Type B pancreatic cell (in vitro differentiated cells): ENCODE results near the gene MRI1. TPM values are rescaled to one million over a fixed set of nuclear protein-coding genes. Genes with fewer than 3 reads are reported as not detected.

Source experiments
- DNase-seq: peaks from one replicate; pipeline ENCODE4 v3.0.0; 2021; ENCODE audit warnings: mixed read lengths; ENCODE audit not compliant: unreplicated experiment; ENCODE audit errors: extremely low spot score
- H3K27ac Mint-ChIP-seq: 2 replicates; pipeline ENCODE4 v1.8.0; 2021; ENCODE audit warnings: mild to moderate bottlenecking, mixed read lengths
- H3K27me3 Mint-ChIP-seq: 2 replicates; pipeline ENCODE4 v1.8.0; 2021; ENCODE audit warnings: mixed read lengths
- H3K36me3 Mint-ChIP-seq: 2 replicates; pipeline ENCODE4 v1.8.0; 2021; ENCODE audit warnings: mixed read lengths
- H3K4me1 Mint-ChIP-seq: one replicate; pipeline ENCODE4 v1.8.0; 2021; ENCODE audit warnings: mixed read lengths; ENCODE audit not compliant: unreplicated experiment
- H3K4me3 Mint-ChIP-seq: 2 replicates; pipeline ENCODE4 v1.8.0; 2021; ENCODE audit warnings: mild to moderate bottlenecking, mixed read lengths
- H3K9me3 Mint-ChIP-seq: 2 replicates; pipeline ENCODE4 v1.8.0; 2021; ENCODE audit warnings: mixed read lengths
- CTCF ChIP-seq: fragments of 200-600 bp; sonication (generic); conservative IDR thresholded peaks from 2 replicates; pipeline ENCODE4 v1.5.0; 2021; ENCODE audit warnings: antibody characterized with exemption, mild to moderate bottlenecking
- total RNA-seq: library from RNA; stranded (reverse); gene quantifications from 2 replicates; pipeline ENCODE4 v1.2.1, GENCODE V29; 2021; ENCODE audit warnings: low replicate concordance

Gene MRI1
- total RNA-seq, 1 donor from 2014 or later = 27.7 TPM

DNA sequence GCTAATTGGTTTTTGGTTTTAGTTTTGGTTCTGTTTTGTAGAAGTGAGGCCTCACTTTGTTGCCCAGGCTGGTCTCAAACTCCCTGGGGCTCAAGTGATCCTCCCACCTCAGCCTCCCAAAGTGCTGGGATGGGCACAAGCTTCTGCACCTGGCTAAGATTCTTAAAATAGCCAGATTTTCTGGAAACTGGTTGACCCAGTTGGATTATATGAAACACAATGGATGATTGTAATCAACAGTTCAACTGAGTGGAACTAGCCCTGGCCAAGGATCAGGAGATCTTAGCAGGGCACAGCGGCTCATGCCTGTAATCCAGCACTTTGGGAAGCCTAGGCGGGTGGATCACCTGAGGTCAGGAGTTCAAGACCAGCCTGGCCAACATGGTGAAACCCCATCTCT, 29.6 kb upstream of the MRI1 start:
- Mint-ChIP-seq H3K27me3 (no peaks in the 10 kb centered on the region), H3K9me3 (no peaks in the 10 kb centered on the region), H3K4me1 (peaks cover 4% of the 10 kb centered on the region), H3K4me3 (no peak overlapping the region), H3K36me3 (peaks cover 8% of the 10 kb centered on the region), H3K27ac (no peak overlapping the region)
- TF ChIP-seq CTCF = no peak
- no peak for DNase-seq

DNA sequence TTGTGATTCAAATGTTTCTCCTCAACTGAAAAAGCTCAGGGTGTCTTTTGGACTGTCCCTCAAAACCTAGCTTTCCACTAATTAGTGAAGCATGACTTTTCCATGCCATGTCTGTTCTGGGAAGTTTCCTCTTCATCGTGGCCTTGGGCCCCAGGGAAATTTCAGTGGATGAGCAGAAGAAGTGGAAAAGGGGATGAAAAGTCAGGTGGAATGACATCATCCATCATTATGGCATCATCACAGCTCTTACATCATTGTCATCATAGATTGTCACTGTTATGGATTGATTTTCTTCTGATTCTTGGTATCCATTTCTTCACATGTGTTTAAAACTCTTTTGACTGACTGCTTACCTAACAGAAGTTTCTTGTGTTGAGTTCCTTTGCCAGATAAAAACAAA, 26.2 kb upstream of the MRI1 start:
- no peaks in the 10 kb centered on the region for H3K4me1 Mint-ChIP-seq
- H3K9me3 Mint-ChIP-seq = no peaks in the 10 kb centered on the region
- no peak overlapping the region for H3K4me3 Mint-ChIP-seq
- no peak overlapping the region for H3K27ac Mint-ChIP-seq
- no peak for DNase-seq
- TF ChIP-seq CTCF = no peak
- no peaks in the 10 kb centered on the region for H3K27me3 Mint-ChIP-seq
- H3K36me3 Mint-ChIP-seq = peaks cover 14% of the 10 kb centered on the region

DNA sequence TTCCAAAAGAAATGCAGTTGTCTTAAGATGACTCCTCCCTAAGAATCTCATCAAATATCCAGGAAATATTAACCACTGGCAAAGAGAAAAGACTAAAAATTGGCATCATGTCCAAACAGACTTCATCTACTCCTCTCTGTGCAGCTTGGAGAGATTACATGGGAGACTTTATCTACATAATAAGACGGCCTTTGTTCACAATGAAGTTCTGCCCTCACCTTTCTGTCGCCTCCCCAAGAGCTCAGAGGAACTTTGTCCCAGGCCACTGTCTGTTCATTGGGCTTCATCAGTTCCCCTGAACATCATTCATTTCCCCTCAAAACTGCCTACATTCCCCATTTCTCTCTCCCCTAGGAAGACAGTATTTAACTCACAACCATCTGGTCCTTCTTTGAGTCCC, 22.4 kb upstream of the MRI1 start:
- H3K27ac Mint-ChIP-seq = peak overlapping the region; percentile 11
- no peaks in the 10 kb centered on the region for H3K9me3 Mint-ChIP-seq
- no peaks in the 10 kb centered on the region for H3K4me1 Mint-ChIP-seq
- no peak overlapping the region for H3K4me3 Mint-ChIP-seq
- H3K36me3 Mint-ChIP-seq = peaks cover 14% of the 10 kb centered on the region
- no peaks in the 10 kb centered on the region for H3K27me3 Mint-ChIP-seq
- TF ChIP-seq CTCF = no peak
- no peak for DNase-seq

GRCh38 chr19:13742756-13743155, 21.6 kb upstream of the MRI1 start:
- peaks cover 14% of the 10 kb centered on the region for H3K36me3 Mint-ChIP-seq
- no peak overlapping the region for H3K27ac Mint-ChIP-seq
- no peaks in the 10 kb centered on the region for H3K27me3 Mint-ChIP-seq
- no peak overlapping the region for H3K4me3 Mint-ChIP-seq
- H3K9me3 Mint-ChIP-seq = no peaks in the 10 kb centered on the region
- no peaks in the 10 kb centered on the region for H3K4me1 Mint-ChIP-seq
- no peak for DNase-seq
- no peak for TF ChIP-seq CTCF

DNA sequence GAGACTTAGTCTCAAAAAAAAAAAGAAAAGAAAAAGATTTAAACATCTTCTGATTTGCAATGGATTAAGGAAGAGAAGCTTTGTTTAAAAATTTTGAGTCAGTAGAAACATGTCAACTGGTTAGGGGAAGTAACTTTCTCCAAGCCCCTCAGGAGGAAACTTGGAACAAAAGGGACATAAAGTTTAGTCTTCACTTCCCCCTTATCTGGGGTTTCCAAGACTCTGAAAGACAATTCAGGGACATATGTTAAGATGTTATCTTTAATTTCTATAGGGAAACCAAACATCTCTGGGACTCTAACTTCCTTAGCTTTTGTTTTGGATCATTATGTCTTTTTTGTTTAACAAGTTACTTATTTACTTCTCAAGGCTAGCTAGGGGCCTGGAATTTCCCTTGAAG, 20.1 kb upstream of the MRI1 start:
- Mint-ChIP-seq H3K9me3 (no peaks in the 10 kb centered on the region), H3K36me3 (peaks cover 11% of the 10 kb centered on the region), H3K27ac (no peak overlapping the region), H3K27me3 (no peaks in the 10 kb centered on the region), H3K4me1 (peaks cover 6% of the 10 kb centered on the region), H3K4me3 (no peak overlapping the region)
- no peak for TF ChIP-seq CTCF
- DNase-seq = no peak

GRCh38 chr19:13747098-13747453, 17.2 kb upstream of the MRI1 start:
- no peak for TF ChIP-seq CTCF
- no peak for DNase-seq
- Mint-ChIP-seq H3K4me1 (peaks cover 6% of the 10 kb centered on the region), H3K36me3 (peaks cover 5% of the 10 kb centered on the region), H3K27me3 (no peaks in the 10 kb centered on the region), H3K27ac (peak overlapping the region; percentile 97), H3K4me3 (peak overlapping the region; percentile 96), H3K9me3 (no peaks in the 10 kb centered on the region)
